ENCODE data around the gene RPIA. TPM values are rescaled to one million over a fixed set of nuclear protein-coding genes. Genes with fewer than 3 reads are reported as not detected.

RPIA gene
- total and polyA plus RNA-seq, 4 donors = 7.3 to 10.3 (median 8.8) TPM

Other genes starting within 250 kb of the RPIA start
- not detected for gene FOXI3, start 239.0 kb upstream of the RPIA start, total RNA-seq
- not detected for gene FOXI3, start 239.0 kb upstream of the RPIA start, polyA plus RNA-seq
- gene EIF2AK3, start 64.2 kb upstream of the RPIA start, total RNA-seq = 10 to 100 TPM; 24.8 to 25.3 TPM
- 10 to 100 TPM in 1 of 2 donors, 1 to 10 TPM in 1; 4.0 to 10.6 TPM for gene EIF2AK3, start 64.2 kb upstream of the RPIA start, polyA plus RNA-seq